Endothelial cell of umbilical vein (primary cell): ENCODE data around the gene ANKRD60.

Experiments
- EZH2 ChIP-seq: IDR thresholded peaks from 2 replicates; pipeline ENCODE4 v1.6.1; 2012; ENCODE audit warnings: borderline replicate concordance, low read depth, mild to moderate bottlenecking, moderate library complexity, low read length, inconsistent platforms; ENCODE audit not compliant: severe bottlenecking
- FOS ChIP-seq: IDR thresholded peaks from 2 replicates; pipeline ENCODE4 v1.6.1; 2011; ENCODE audit warnings: mild to moderate bottlenecking, low read length, moderate library complexity, borderline replicate concordance; ENCODE audit not compliant: insufficient read depth
- GATA2 ChIP-seq: IDR thresholded peaks from 2 replicates; pipeline ENCODE4 v1.7.0; 2011; ENCODE audit warnings: low read depth, mild to moderate bottlenecking, moderate library complexity, mixed read lengths, low read length; ENCODE audit not compliant: insufficient read length, insufficient read depth
- JUN ChIP-seq: IDR thresholded peaks from 2 replicates; pipeline ENCODE4 v1.6.1; 2011; ENCODE audit warnings: borderline replicate concordance, low read depth; ENCODE audit not compliant: insufficient read length, insufficient read depth
- MYC ChIP-seq: IDR thresholded peaks from one replicate; pipeline ENCODE4 v1.6.1; 2011; ENCODE audit warnings: mild to moderate bottlenecking, low read depth, low read length
- POLR2A ChIP-seq: IDR thresholded peaks from 2 replicates; pipeline ENCODE4 v1.6.1; 2012; ENCODE audit warnings: low read depth, mild to moderate bottlenecking, control low read depth, low read length
- POLR2AphosphoS5 ChIP-seq: IDR thresholded peaks from 2 replicates; pipeline ENCODE4 v1.6.1; 2012; ENCODE audit warnings: low read depth, mild to moderate bottlenecking, control low read depth, low read length, moderate library complexity; ENCODE audit not compliant: insufficient read depth
- TF ChIP-seq, protein P1 (sequence below), 2 donors: IDR thresholded peaks; 1 replicate in 1 of 2; 2 replicates in 1 of 2; pipeline ENCODE4 v1.5.1; 2011; ENCODE audit warnings: low read length in 2 of 2, mild to moderate bottlenecking in 2 of 2, moderate library complexity in 2 of 2, control low read depth in 1 of 2, inconsistent platforms in 1 of 2, low read depth in 1 of 2; ENCODE audit not compliant: insufficient read depth in 1 of 2; ENCODE audit errors: extremely low read depth in 1 of 2

DNA sequence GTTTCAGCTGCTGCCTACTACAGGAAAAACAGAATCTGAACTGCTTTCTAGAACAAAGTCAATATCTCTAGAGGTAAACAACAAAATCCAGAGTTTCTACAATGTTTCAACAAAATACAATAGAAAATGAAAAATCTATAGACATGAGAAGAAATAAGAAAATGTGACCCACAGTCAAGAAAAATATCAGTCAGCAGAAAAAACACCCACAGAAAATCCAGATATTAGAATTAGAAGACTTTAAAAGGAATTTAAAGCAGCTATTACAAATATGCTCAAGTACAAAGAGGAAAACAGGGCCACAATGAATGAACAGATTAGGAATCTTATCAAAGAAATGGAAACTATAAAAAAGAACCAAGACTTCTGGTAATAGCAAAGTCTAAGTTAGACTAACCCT is 26.4 kb upstream of the ANKRD60 start:
- no peak for TF ChIP-seq POLR2AphosphoS5
- TF ChIP-seq, protein P1, sequence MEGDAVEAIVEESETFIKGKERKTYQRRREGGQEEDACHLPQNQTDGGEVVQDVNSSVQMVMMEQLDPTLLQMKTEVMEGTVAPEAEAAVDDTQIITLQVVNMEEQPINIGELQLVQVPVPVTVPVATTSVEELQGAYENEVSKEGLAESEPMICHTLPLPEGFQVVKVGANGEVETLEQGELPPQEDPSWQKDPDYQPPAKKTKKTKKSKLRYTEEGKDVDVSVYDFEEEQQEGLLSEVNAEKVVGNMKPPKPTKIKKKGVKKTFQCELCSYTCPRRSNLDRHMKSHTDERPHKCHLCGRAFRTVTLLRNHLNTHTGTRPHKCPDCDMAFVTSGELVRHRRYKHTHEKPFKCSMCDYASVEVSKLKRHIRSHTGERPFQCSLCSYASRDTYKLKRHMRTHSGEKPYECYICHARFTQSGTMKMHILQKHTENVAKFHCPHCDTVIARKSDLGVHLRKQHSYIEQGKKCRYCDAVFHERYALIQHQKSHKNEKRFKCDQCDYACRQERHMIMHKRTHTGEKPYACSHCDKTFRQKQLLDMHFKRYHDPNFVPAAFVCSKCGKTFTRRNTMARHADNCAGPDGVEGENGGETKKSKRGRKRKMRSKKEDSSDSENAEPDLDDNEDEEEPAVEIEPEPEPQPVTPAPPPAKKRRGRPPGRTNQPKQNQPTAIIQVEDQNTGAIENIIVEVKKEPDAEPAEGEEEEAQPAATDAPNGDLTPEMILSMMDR (IDR thresholded peaks at IDR 0.05; ENCODE audit: extremely low read depth in 1 of 2, insufficient read depth in 1 of 2, low read depth in 1 of 2, low read length in 2 of 2): no peak
- no peak for TF ChIP-seq POLR2A
- TF ChIP-seq EZH2: no peak
- no peak for TF ChIP-seq GATA2
- no peak for TF ChIP-seq JUN
- TF ChIP-seq MYC: no peak
- TF ChIP-seq FOS: no peak
